OCI-LY1 (cell line): ENCODE measurements around the gene PRKAB1.
A peak's percentile ranks its signal among the peaks of the same experiment; 100 is the strongest.
"Not testable (repeated sequence)": the region's sequence is repeated elsewhere in the genome, so short reads cannot be mapped to it uniquely, and the experiment has no call there.

Source experiments
- H2AFZ ChIP-seq: fragments of 200-600 bp; sonication (generic), shearing (Covaris generic); 2 replicates; pipeline ENCODE4 v1.6.0; 2014; ENCODE audit warnings: antibody characterized with exemption, mild to moderate bottlenecking, low read length
- H3F3A ChIP-seq: fragments of 200-600 bp; sonication (generic), shearing (Covaris generic); 2 replicates; pipeline ENCODE4 v1.6.0; 2014; ENCODE audit warnings: mild to moderate bottlenecking, antibody characterized with exemption, low read length, moderate library complexity; ENCODE audit not compliant: insufficient read depth
- H3K27ac ChIP-seq: fragments of 200-600 bp; sonication (generic); 2 replicates; pipeline ENCODE4 v1.5.1; 2014; ENCODE audit warnings: low read length, mixed run types, mild to moderate bottlenecking, low read depth; ENCODE audit not compliant: poor library complexity, severe bottlenecking
- H3K27me3 ChIP-seq: fragments of 200-600 bp; sonication (generic); 2 replicates; pipeline ENCODE4 v1.6.0; 2014; ENCODE audit warnings: antibody characterized with exemption, mild to moderate bottlenecking, low read length, moderate library complexity; ENCODE audit not compliant: insufficient read depth
- H3K36me3 ChIP-seq: fragments of 200-600 bp; sonication (generic); 2 replicates; pipeline ENCODE4 v1.6.1; 2014; ENCODE audit warnings: mild to moderate bottlenecking, antibody characterized with exemption, low read length, moderate library complexity, mixed read lengths; ENCODE audit not compliant: insufficient read depth
- H3K4me1 ChIP-seq: fragments of 200-600 bp; sonication (generic); 2 replicates; pipeline ENCODE4 v1.5.1; 2014; ENCODE audit warnings: mild to moderate bottlenecking, low read length, moderate library complexity; ENCODE audit not compliant: insufficient read depth, severe bottlenecking
- H3K4me2 ChIP-seq: fragments of 200-600 bp; sonication (generic), shearing (Covaris generic); 2 replicates; pipeline ENCODE4 v1.6.1; 2014; ENCODE audit warnings: low read length
- H3K4me3 ChIP-seq: fragments of 200-600 bp; sonication (generic); 2 replicates; pipeline ENCODE4 v1.5.1; 2014; ENCODE audit warnings: low read length, low read depth, mild to moderate bottlenecking, mixed read lengths; ENCODE audit not compliant: poor library complexity, severe bottlenecking
- H3K79me2 ChIP-seq: fragments of 200-600 bp; shearing (Covaris generic); 2 replicates; pipeline ENCODE4 v1.6.1; 2016; ENCODE audit warnings: mixed run types, low read length, mixed read lengths; ENCODE audit not compliant: insufficient read depth
- H3K9ac ChIP-seq: fragments of 200-600 bp; sonication (generic), shearing (Covaris generic); 2 replicates; pipeline ENCODE4 v1.6.1; 2014; ENCODE audit warnings: mild to moderate bottlenecking, low read length, mixed read lengths
- H3K9me2 ChIP-seq: fragments of 200-600 bp; sonication (generic), shearing (Covaris generic); 2 replicates; pipeline ENCODE4 v1.6.1; 2014; ENCODE audit warnings: low read depth, mild to moderate bottlenecking, low read length, mixed read lengths
- H3K9me3 ChIP-seq: fragments of 200-600 bp; shearing (Covaris generic); 2 replicates; pipeline ENCODE4 v1.6.1; 2014; ENCODE audit warnings: low read length, mixed read lengths
- H4K20me1 ChIP-seq: fragments of 200-600 bp; sonication (generic), shearing (Covaris generic); 2 replicates; pipeline ENCODE4 v1.6.0; 2016; ENCODE audit warnings: mild to moderate bottlenecking, low read length; ENCODE audit not compliant: insufficient read depth
- EZH2 ChIP-seq: fragments of 200-600 bp; sonication (generic), shearing (Covaris generic); IDR thresholded peaks from 2 replicates; pipeline ENCODE4 v1.8.0; 2017; ENCODE audit warnings: borderline replicate concordance, mixed run types, mild to moderate bottlenecking, antibody characterized with exemption, low read length, moderate library complexity, mixed read lengths
- TF ChIP-seq, protein P1 (sequence below): fragments of 200-600 bp; sonication (generic), shearing (Covaris generic); IDR thresholded peaks from 2 replicates; pipeline ENCODE4 v1.5.1; 2017; ENCODE audit warnings: mild to moderate bottlenecking, antibody characterized with exemption, low read length, moderate library complexity, mixed read lengths

Gene PRKAB1

DNA sequence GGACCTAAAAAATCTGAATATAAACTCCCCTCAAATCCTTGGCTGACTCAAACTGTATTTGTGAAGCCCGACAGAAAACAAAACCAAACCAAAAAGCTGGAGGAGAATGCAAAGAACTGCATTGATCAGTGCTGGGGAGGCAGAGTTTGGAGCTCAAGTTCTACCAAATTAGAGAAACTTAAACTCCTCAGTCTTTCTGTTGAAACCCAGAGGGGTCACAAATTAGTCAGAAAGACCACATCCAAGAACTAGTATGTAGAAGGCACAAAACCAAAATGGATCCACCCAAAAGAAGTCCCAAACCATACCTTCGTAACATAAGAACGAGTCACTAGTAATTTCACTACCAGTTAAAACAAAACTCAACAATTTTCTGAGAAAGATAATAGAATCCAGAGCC lies 15.3 kb upstream of the PRKAB1 start:
- H3K4me3 ChIP-seq: no peak overlapping the region
- no peak overlapping the region for H3K4me2 ChIP-seq
- H4K20me1 ChIP-seq: no peaks in the 10 kb centered on the region
- peaks cover 4% of the 10 kb centered on the region; the same call in 1 of the 2 replicates for H3K27me3 ChIP-seq
- no peaks in the 10 kb centered on the region for H3K4me1 ChIP-seq
- H3K9ac ChIP-seq: no peak overlapping the region
- no peaks in the 10 kb centered on the region for H3K79me2 ChIP-seq
- H3K27ac ChIP-seq: no peak overlapping the region
- H3K9me3 ChIP-seq: peaks cover 8% of the 10 kb centered on the region
- H3K9me2 ChIP-seq: no peaks in the 10 kb centered on the region
- TF ChIP-seq, protein P1, sequence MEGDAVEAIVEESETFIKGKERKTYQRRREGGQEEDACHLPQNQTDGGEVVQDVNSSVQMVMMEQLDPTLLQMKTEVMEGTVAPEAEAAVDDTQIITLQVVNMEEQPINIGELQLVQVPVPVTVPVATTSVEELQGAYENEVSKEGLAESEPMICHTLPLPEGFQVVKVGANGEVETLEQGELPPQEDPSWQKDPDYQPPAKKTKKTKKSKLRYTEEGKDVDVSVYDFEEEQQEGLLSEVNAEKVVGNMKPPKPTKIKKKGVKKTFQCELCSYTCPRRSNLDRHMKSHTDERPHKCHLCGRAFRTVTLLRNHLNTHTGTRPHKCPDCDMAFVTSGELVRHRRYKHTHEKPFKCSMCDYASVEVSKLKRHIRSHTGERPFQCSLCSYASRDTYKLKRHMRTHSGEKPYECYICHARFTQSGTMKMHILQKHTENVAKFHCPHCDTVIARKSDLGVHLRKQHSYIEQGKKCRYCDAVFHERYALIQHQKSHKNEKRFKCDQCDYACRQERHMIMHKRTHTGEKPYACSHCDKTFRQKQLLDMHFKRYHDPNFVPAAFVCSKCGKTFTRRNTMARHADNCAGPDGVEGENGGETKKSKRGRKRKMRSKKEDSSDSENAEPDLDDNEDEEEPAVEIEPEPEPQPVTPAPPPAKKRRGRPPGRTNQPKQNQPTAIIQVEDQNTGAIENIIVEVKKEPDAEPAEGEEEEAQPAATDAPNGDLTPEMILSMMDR: no peak
- TF ChIP-seq EZH2: no peak
- no peaks in the 10 kb centered on the region for H3K36me3 ChIP-seq
- H2AFZ ChIP-seq: no peak overlapping the region
- no peaks in the 10 kb centered on the region for H3F3A ChIP-seq

DNA sequence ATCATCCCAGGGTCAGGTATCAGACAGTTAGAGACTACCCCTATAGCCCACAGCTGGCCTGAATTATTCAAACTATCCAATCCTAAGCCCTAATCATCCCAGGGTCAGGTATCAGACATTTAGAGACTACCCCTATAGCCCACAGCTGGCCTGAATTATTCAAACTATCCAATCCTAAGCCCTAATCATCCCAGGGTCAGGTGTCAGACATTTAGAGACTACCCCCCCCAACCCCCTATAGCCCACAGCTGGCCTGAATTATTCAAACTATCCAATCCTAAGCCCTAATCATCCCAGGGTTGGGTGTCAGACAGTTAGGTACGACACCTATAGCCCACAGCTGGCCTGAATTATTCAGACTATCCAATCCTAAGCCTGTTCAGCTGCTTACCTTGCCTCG lies 10.9 kb upstream of the PRKAB1 start:
- not testable (repeated sequence) for H3K27ac ChIP-seq, H2AFZ ChIP-seq, H3K36me3 ChIP-seq, H3K9me3 ChIP-seq, H3K4me3 ChIP-seq, H3K4me1 ChIP-seq, H3F3A ChIP-seq, H3K4me2 ChIP-seq, H3K9ac ChIP-seq, H3K9me2 ChIP-seq, H3K27me3 ChIP-seq, H4K20me1 ChIP-seq, H3K79me2 ChIP-seq

DNA sequence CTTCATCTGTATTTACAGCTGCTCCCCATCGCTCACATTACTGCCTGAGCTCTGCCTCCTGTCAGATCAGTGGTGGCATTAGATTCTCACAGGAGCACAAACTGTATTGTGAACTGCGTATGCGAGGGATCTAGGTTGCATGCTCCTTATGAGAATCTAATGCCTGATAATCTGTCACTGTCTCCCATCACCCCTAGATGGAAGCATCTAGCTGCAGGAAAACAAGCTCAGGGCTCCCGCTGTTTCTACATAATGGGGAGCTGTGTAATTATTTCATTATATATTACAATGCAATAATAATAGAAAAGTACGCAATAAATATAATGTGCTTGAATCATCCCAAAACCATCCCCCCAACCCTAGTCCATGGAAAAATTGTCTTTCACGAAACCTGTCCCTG lies 9.8 kb upstream of the PRKAB1 start:
- H3K9me2 ChIP-seq, H3K27me3 ChIP-seq: not testable (repeated sequence)

DNA sequence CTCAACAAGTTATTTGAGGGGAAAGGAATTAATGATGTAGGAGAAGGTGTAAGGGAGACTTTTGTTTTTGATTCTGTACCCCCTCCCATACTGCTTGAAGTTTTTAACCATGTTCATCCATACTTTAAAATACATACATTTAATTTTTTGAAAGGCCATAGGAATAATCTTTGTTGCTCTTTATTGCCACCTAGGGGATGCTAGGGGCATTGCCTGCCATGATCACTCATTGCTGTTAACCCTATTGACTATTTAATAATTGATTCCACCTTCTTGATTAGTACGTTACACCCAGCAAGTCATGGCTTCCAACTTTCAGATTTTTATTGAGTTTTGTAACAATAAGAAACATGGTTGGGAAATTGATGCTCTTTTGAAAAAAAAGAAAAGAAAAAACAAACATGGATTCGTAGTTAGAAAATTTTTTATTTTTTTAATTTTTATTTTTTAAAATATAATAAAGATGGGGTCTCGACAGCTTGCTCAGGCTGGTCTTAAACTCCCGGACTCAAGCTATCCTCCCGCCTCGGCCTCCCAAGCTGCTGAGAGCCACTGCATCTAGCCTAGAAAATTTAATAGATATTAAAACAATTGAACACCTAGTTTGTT lies 8.5 kb upstream of the PRKAB1 start:
- no peaks in the 10 kb centered on the region for H3K4me1 ChIP-seq
- no peaks in the 10 kb centered on the region for H3K9me3 ChIP-seq
- no peak overlapping the region for H3K4me2 ChIP-seq
- H3K27me3 ChIP-seq: no peaks in the 10 kb centered on the region
- no peak overlapping the region for H3K9ac ChIP-seq
- no peaks in the 10 kb centered on the region for H3K79me2 ChIP-seq
- no peaks in the 10 kb centered on the region for H4K20me1 ChIP-seq
- TF ChIP-seq, protein P1: peak; percentile 77
- no peak for TF ChIP-seq EZH2
- H3K9me2 ChIP-seq: no peaks in the 10 kb centered on the region
- no peak overlapping the region for H3K27ac ChIP-seq
- no peaks in the 10 kb centered on the region for H3F3A ChIP-seq
- H3K36me3 ChIP-seq: no peaks in the 10 kb centered on the region
- H3K4me3 ChIP-seq: no peak overlapping the region
- H2AFZ ChIP-seq: no peak overlapping the region

More for the DNA sequence above, 9.8 kb upstream of the PRKAB1 start:
- H3K79me2 ChIP-seq, H2AFZ ChIP-seq, H3K4me1 ChIP-seq, H3K4me3 ChIP-seq, H3F3A ChIP-seq, H3K9ac ChIP-seq, H4K20me1 ChIP-seq, H3K27ac ChIP-seq, H3K36me3 ChIP-seq, H3K4me2 ChIP-seq, H3K9me3 ChIP-seq: not testable (repeated sequence)
